ENCODE data around the gene TP53INP2.

DNA sequence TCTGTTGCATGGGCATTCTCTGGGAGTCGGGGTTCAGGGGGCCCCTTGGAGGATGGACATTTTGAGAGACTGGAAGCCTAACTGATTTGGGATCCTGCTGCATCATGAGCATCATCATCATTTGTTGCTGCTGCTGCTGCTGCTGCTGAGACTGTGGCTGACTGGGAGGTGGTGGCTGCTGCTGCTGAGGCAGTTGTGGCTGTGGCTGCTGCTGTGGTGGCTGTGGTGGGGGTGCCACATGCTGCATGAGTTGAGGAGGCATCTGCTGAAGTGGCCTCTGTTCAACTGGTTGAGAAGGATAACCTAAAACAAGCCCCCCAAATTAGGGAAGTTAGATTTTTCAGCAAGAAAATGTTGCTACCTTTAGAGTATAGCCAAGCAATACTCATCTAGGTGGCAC, 38.9 kb downstream of the TP53INP2 start:
- TF ChIP-seq, protein P1, sequence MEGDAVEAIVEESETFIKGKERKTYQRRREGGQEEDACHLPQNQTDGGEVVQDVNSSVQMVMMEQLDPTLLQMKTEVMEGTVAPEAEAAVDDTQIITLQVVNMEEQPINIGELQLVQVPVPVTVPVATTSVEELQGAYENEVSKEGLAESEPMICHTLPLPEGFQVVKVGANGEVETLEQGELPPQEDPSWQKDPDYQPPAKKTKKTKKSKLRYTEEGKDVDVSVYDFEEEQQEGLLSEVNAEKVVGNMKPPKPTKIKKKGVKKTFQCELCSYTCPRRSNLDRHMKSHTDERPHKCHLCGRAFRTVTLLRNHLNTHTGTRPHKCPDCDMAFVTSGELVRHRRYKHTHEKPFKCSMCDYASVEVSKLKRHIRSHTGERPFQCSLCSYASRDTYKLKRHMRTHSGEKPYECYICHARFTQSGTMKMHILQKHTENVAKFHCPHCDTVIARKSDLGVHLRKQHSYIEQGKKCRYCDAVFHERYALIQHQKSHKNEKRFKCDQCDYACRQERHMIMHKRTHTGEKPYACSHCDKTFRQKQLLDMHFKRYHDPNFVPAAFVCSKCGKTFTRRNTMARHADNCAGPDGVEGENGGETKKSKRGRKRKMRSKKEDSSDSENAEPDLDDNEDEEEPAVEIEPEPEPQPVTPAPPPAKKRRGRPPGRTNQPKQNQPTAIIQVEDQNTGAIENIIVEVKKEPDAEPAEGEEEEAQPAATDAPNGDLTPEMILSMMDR (IDR thresholded peaks at IDR 0.05; ENCODE audit: control extremely low read depth in 1 of 3, insufficient read depth in 1 of 3, low read depth in 1 of 3, low read length in 3 of 3): no peak
- no peak for TF ChIP-seq NRF1 (IDR thresholded peaks at IDR 0.05; ENCODE audit: low read depth, low read length)
- no peak for TF ChIP-seq SIRT6 (IDR thresholded peaks at IDR 0.05; ENCODE audit: low read length)
- no peak for TF ChIP-seq EZH2 (IDR thresholded peaks at IDR 0.05; ENCODE audit: low read depth, low read length, severe bottlenecking)
- no peak for TF ChIP-seq CREB1 (IDR thresholded peaks at IDR 0.05)
- TF ChIP-seq RNF2 (IDR thresholded peaks at IDR 0.05; ENCODE audit: borderline replicate concordance, low read depth, low read length, missing control alignments, poor library complexity, severe bottlenecking): no peak
- TF ChIP-seq GTF2F1 (IDR thresholded peaks at IDR 0.05; ENCODE audit: borderline replicate concordance, low read depth, low read length): no peak
- no peak for TF ChIP-seq SRF (IDR thresholded peaks at IDR 0.05; ENCODE audit: low read depth, low read length)
- TF ChIP-seq EP300 (IDR thresholded peaks at IDR 0.05; ENCODE audit: borderline replicate concordance in 1 of 2, low read depth in 2 of 2, low read length in 2 of 2): no peak
- no peak for TF ChIP-seq KDM5A (IDR thresholded peaks at IDR 0.05; ENCODE audit: low read length)
